HG03175 (cell line): ENCODE data around the gene GJD3.
A peak's percentile ranks its signal among the peaks of the same experiment; 100 is the strongest.

ENCODE experiments used
- ATAC-seq: cut with Tn5 transposase; IDR thresholded peaks from one replicate; pipeline ENCODE4 v1.9.1; 2021; ENCODE audit warnings: mild to moderate bottlenecking, moderate library complexity; ENCODE audit not compliant: unreplicated experiment

GJD3 gene

DNA sequence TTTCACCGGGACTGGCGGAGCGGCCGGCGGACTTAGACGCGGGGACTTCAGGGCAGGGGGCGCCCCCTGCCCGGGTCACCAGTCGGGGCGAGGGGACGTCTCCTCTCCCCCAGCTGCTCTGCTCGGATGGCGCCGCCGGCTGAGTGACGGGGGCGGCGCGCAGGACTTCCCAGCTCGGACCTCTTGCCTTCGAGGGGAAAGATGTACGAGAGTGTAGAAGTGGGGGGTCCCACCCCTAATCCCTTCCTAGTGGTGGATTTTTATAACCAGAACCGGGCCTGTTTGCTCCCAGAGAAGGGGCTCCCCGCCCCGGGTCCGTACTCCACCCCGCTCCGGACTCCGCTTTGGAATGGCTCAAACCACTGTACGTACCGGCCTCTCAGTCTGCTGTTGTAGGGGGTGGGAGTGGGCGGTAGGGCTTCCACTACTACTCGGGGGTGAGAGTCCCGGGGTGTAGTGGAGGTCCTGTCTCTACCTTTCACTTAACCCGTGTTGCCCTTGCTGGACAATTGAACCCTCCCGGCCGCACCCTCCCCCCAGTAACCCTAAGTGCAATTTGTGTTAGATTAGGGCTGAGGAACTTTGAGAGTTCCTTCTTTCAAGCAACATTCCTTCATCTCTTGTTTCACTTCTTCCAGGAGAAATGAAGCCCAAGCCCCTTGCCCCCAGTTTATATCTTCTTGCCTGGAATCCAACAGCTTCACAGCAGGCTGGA lies 21.9 kb downstream of the GJD3 start:
- no peak for ATAC-seq

DNA sequence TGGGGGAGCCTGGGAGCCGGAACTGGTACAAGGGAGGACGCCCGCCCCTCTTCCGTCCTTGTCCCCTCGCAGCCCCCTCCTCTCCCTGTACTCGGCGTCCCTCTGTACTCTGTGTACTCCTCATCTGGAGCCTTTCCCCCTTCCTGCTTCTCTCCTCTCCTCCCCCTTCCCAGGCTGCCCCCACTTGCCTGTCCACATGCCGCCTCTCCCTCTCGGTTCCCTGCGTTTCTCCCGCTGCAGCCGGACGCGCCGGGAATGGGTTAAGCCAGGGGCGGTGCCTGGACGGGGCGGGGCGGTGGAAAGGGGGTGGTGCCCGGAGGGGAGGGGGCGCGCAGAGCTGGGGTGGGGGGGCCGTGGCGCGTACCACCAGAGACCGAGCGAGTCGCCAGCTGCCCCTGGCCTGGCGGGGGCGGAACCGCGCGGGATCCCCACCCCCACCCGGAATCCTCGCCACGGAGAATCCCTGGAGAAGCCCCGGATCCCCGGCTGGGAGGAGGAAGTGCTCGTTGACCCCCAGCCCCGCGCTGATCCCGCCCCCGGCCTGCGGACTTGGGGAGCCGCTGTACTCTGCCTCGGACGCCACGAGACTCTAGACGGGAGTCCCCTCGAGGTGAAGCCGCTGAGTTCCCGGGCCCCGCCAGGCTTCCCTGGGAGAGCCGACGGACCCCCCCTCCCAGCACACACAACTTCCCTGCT lies 22.6 kb downstream of the GJD3 start:
- ATAC-seq, result no peak

GRCh38 chr17:40340880-40341807 lies 23.4 kb downstream of the GJD3 start:
- ATAC-seq, result peak; percentile 74

- no peak for ATAC-seq
These were observed 24.2 kb downstream of the GJD3 start for GRCh38 chr17:40340327-40340726.

DNA sequence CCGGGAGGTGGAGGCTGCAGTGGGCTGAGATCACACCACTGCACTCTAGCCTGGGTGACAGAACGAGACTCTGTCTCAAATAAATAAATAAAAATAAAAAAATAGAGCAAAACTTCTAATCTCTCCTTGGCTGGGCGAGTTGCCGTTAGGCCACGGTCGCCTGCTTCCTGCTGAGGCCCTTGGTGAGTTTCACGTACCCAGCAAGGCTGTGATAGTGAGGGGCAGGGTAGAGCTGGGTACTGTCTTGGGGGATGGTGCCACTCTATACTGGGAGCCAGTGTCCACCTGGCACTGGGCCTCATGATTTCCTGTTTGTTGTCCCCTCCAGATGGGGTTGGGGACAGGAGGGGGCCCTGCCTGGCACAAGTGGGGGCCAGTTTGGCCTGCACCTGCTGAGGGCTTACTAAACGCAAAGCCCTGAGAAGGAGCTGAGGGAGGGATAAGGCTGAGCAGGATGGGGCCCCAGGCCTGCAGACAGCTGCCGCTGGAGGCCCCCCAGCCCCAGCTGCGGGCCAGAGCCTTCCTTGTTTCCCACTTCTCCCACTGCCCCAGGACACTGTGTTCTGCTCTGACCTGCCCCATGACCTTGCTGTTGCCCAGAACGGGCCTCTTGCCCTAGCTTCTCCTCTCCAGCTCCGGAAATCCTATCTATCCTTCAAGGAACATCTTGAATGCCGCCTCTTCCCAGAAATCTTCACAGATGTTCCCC lies 25.4 kb downstream of the GJD3 start:
- no peak for ATAC-seq

DNA sequence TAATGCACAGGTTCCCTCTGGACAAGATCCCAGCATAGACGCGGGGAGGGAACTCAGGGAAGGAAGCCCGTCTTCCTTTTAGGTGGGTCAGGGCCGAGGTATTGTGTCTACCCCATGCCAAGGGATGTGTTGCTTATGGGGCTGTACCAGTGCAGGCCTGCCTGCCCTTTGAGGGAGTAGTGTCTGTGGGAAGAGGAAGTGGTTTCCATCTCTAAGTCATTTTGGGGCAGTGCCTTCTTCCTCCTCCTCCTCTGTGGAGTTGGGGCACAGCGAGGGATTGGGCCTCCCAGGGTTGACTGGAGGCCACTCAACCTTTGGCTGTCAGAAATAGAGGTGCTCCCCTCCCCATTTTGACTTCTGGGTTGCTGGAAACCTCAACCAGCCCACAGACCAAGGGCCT lies 26.5 kb downstream of the GJD3 start:
- no peak for ATAC-seq

DNA sequence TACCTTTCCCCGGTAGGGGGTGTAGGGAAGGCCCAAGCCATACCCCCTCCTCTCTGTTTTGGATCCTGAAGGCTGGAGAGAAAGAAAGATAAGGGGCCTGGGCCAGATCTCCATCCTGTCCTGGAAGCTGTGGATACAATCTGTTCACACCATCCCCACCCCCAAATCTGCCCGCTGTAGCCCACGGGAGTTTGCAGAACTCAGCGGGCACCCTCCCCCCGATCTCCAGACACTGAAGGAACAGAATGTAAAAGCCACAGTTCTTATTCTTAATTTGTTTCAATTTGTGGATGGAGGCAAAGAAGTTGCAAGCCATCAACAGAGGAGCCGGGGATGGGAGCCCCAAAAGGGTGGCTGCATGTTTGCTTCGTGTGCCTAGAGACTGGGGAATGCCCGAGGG lies 27.2 kb downstream of the GJD3 start:
- no peak for ATAC-seq

GRCh38 chr17:40335620-40336019 lies 28.9 kb downstream of the GJD3 start:
- ATAC-seq, result no peak

DNA sequence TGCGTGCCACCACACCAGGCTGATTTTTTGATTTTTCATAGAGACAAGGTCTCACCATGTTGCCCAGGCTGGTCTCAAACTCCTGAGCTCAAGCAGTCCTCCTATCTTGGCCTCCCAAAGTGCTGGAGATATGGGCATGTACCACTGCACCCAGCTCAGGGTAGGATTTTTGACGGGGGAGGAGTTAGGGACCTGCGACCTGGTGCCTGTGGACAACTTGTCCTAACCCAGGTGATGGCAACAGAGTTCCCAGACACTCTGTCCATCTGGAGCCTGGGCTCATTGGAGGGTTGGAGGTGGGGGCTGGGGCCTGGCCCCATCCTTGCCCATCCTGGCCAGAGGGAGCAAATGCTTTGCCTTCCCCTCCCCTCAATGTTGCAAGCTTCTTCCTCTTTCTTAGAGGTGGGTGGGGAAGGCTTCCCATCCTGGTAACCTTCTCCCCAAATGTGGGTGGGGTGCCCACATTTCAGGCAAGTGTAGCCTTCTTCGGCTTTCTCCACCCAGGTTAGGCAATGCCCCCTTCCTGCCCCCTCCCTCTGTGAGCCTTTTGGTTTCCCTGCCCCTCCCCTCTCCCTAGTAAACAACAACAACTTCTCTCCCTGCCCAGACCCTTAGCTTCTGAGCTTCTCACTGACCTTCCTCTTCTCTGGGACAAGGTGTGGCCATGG lies 30.6 kb downstream of the GJD3 start:
- no peak for ATAC-seq

GRCh38 chr17:40331743-40332641 lies 32.5 kb downstream of the GJD3 start:
- no peak for ATAC-seq

GRCh38 chr17:40330850-40331470 lies 33.6 kb downstream of the GJD3 start:
- no peak for ATAC-seq

GRCh38 chr17:40329839-40330794 lies 34.4 kb downstream of the GJD3 start:
- ATAC-seq, result no peak

GRCh38 chr17:40328386-40328766 lies 36.2 kb downstream of the GJD3 start:
- ATAC-seq, result no peak

DNA sequence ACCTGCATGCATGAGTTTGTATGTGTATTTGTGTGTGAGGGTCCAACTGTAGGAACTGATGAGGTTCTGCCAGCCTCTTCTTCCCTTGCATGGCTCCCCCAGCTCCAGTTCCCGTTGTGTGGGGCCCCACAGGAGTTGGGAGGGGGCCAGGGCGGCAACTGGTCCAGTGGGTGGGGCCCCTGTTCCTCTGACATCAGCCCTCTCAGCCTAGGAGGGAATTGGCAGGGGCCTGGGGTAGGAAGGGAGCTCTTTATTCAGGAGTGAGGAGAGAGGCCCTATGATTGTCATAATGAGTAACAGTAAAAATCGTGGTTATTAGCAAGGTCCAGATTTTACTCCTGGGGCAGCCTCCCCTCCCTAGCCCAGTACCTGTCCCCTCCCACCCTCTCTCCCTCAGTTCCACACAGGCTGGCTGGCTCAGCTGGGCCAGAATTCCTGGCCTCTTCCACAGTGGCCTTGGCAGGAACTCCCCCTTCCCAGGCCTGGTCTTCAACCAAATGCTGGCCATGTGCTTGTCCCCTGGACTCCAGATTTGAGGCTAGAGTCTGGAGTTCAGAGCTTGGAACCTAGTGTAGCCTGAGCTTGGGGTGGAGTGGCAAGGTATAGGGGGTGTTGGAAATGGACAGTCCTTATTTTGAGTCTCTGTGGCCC lies 36.7 kb downstream of the GJD3 start:
- ATAC-seq, result no peak

DNA sequence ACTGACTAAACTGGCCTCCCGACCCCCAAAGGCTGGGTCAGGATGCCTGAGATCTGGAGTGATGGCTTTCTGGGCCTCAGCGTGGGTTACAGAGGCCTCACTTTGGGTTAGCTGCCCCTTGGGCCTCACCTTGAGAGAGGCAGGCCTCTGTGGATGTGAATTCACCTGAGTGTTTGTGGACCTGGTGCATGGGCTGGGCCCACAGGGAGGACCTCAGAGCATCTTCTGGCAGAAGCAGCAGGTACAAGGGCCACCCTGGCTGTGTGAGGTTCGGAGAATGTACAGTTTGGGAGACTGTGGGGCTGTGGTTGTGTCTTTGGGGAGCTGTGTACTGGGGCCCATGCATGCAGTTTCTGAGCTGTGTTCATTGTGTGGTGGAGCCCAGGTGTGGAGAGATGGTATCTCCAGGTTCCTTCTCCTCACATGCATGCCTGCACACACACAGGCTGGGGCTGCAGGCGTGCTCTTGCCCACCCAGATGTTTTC lies 37.2 kb downstream of the GJD3 start:
- no peak for ATAC-seq

GRCh38 chr17:40326832-40327199 lies 37.7 kb downstream of the GJD3 start:
- no peak for ATAC-seq
